HFFc6 (cell line): ENCODE data around the gene SLC2A14. TPM values are rescaled to one million over a fixed set of nuclear protein-coding genes. Genes with fewer than 3 reads are reported as not detected.
"Not testable (repeated sequence)": the region's sequence is repeated elsewhere in the genome, so short reads cannot be mapped to it uniquely, and the experiment has no call there.

Source experiments
- DNase-seq: peaks from one replicate; pipeline ENCODE4 v3.0.0-alpha.2; 2018
- H3K27ac Mint-ChIP-seq: 2 replicates; pipeline ENCODE4 v1.8.0; 2020; ENCODE audit warnings: mild to moderate bottlenecking, mixed read lengths
- H3K27me3 Mint-ChIP-seq: 2 replicates; pipeline ENCODE4 v1.8.0; 2021; ENCODE audit warnings: mild to moderate bottlenecking, moderate library complexity, mixed read lengths; ENCODE audit not compliant: insufficient read depth
- H3K36me3 Mint-ChIP-seq: 2 replicates; pipeline ENCODE4 v1.8.0; 2021; ENCODE audit warnings: low read depth, mixed read lengths
- H3K4me1 Mint-ChIP-seq: 2 replicates; pipeline ENCODE4 v1.8.0; 2020; ENCODE audit warnings: low read depth, mixed read lengths
- H3K4me3 Mint-ChIP-seq: 2 replicates; pipeline ENCODE4 v1.8.0; 2020; ENCODE audit warnings: mild to moderate bottlenecking, moderate library complexity, mixed read lengths
- H3K9me3 Mint-ChIP-seq: 2 replicates; pipeline ENCODE4 v1.8.0; 2020; ENCODE audit warnings: mild to moderate bottlenecking, mixed read lengths
- total RNA-seq, 6 experiments: library from RNA; stranded (reverse); fragmentation: NEBNext Ultra II Directional; extraction: Animal tissue kit (Norgen Biotek cat#: 25700); gene quantifications; 2 replicates in 1 of 6; 3 replicates in 5 of 6; pipeline ENCODE4 v1.2.3, GENCODE V29; 2021
- TF ChIP-seq, protein P1 (sequence below): fragments of 200-600 bp; sonication (generic); IDR thresholded peaks from 2 replicates; pipeline ENCODE4 v1.5.0; 2021; ENCODE audit warnings: antibody characterized with exemption, mild to moderate bottlenecking

Gene SLC2A14
- total RNA-seq, 6 experiments from 2014 or later: 0.07 TPM; not detected in 5

DNA sequence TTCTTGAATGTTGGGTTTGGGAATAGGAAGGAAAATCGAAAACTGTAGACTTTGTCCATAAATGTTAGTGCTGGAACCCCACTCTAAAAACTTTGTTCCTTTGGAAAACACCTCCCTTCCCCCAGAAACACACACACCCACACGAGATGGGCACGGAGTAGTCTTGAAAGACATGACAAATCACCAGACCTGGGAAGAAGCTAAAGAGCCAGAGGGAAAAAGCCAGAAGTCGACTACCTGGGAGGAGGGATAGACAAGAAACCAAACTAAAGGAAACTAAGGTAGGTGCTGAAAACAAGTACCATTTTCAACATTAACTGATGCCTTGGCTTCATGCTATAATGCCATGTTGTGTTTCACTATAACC, 84.4 kb downstream of the SLC2A14 start:
- no peaks in the 10 kb centered on the region for H3K4me1 Mint-ChIP-seq
- H3K9me3 Mint-ChIP-seq: no peaks in the 10 kb centered on the region
- DNase-seq: no peak
- no peaks in the 10 kb centered on the region for H3K36me3 Mint-ChIP-seq
- TF ChIP-seq, protein P1, sequence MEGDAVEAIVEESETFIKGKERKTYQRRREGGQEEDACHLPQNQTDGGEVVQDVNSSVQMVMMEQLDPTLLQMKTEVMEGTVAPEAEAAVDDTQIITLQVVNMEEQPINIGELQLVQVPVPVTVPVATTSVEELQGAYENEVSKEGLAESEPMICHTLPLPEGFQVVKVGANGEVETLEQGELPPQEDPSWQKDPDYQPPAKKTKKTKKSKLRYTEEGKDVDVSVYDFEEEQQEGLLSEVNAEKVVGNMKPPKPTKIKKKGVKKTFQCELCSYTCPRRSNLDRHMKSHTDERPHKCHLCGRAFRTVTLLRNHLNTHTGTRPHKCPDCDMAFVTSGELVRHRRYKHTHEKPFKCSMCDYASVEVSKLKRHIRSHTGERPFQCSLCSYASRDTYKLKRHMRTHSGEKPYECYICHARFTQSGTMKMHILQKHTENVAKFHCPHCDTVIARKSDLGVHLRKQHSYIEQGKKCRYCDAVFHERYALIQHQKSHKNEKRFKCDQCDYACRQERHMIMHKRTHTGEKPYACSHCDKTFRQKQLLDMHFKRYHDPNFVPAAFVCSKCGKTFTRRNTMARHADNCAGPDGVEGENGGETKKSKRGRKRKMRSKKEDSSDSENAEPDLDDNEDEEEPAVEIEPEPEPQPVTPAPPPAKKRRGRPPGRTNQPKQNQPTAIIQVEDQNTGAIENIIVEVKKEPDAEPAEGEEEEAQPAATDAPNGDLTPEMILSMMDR: no peak
- no peak overlapping the region for H3K27ac Mint-ChIP-seq
- peaks cover 43% of the 10 kb centered on the region for H3K27me3 Mint-ChIP-seq
- no peak overlapping the region for H3K4me3 Mint-ChIP-seq

DNA sequence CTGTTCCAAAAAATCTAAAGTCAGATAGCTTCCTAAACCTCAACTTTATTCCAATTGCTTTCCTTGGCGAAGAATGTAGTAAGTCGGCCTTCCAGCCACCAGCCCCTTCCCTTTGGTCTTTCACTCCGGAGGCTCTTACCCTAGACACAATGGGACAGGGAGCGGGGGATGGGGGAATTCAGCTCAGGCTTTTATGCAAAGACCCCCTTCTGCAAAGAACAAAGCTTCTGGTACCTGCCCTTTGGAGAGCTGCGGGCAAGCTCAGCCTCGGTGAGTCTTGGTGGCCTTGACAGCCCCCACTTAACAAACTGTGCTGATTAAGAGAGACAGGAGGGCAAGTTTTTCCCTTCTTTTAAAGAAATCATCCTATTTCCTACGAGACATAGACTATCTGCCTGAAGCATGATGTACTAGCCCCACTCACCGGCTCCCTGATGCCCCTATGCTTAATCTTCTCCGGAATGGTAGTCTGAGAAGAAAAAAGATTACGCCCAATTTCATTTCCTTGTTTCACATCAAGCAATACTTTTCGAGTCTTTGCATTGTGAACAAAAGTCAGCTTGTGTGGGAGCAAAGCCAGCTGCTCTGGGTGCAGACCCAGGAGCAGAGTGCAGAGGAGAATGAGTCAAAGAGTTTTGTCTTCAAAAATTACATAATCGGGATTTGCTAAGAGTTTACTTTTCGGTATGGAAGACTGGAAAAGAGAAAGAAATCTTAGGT, 85.0 kb downstream of the SLC2A14 start:
- TF ChIP-seq, protein P1: no peak
- Mint-ChIP-seq H3K36me3 (no peaks in the 10 kb centered on the region), H3K27me3 (peaks cover 43% of the 10 kb centered on the region), H3K27ac (no peak overlapping the region), H3K9me3 (no peaks in the 10 kb centered on the region), H3K4me1 (no peaks in the 10 kb centered on the region), H3K4me3 (no peak overlapping the region)
- no peak for DNase-seq

- Mint-ChIP-seq H3K36me3 (no peaks in the 10 kb centered on the region), H3K4me1 (no peaks in the 10 kb centered on the region), H3K27ac (no peak overlapping the region), H3K9me3 (no peaks in the 10 kb centered on the region), H3K4me3 (no peak overlapping the region), H3K27me3 (peaks cover 32% of the 10 kb centered on the region)
- TF ChIP-seq, protein P1: no peak
- no peak for DNase-seq
Observed at GRCh38 chr12:7784701-7785100, 88.0 kb downstream of the SLC2A14 start.

DNA sequence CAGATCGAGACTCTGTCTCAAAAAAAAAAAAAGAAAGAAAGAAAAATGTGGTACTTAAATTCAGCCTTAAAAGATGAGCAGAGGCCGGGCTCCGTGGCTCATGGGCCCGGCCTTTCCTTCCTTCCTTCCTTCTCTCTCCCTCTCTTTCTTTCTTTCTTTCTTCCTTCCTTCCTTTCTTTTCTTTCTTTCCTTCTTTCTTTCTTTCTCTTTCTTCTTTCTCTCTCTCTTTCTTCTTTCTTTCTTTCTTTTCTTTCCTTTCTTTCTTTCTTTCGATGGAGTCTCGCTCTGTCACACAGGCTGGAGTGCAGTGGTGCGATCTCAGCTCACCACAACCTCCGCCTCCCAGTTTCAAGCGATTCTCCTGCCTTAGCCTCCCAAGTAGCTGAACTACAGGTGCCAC, 89.3 kb downstream of the SLC2A14 start:
- not testable (repeated sequence) for DNase-seq, H3K4me3 Mint-ChIP-seq, H3K36me3 Mint-ChIP-seq, H3K27ac Mint-ChIP-seq, H3K4me1 Mint-ChIP-seq, H3K9me3 Mint-ChIP-seq
- H3K27me3 Mint-ChIP-seq: peaks cover 24% of the 10 kb centered on the region

- Mint-ChIP-seq H3K4me1 (no peaks in the 10 kb centered on the region), H3K27ac (no peak overlapping the region), H3K36me3 (no peaks in the 10 kb centered on the region), H3K4me3 (no peak overlapping the region), H3K9me3 (no peaks in the 10 kb centered on the region), H3K27me3 (peaks cover 16% of the 10 kb centered on the region)
- DNase-seq: no peak
- TF ChIP-seq, protein P1: no peak
Observed at GRCh38 chr12:7782055-7782454, 90.7 kb downstream of the SLC2A14 start.

- Mint-ChIP-seq H3K9me3 (no peaks in the 10 kb centered on the region), H3K36me3 (no peaks in the 10 kb centered on the region), H3K4me1 (no peaks in the 10 kb centered on the region), H3K4me3 (no peak overlapping the region), H3K27ac (no peak overlapping the region), H3K27me3 (peaks cover 11% of the 10 kb centered on the region)
- DNase-seq: no peak
- TF ChIP-seq, protein P1: no peak
Observed at GRCh38 chr12:7781274-7781673, 91.4 kb downstream of the SLC2A14 start.
